ENCODE measurements around the gene HSPA12B. TPM values are rescaled to one million over a fixed set of nuclear protein-coding genes. Genes with fewer than 3 reads are reported as not detected.

The HSPA12B gene
- total RNA-seq, 2 experiments from 2014 or later, result 0.08 TPM; not detected in 1

GRCh38 chr20:3719046-3719445 lies 13.4 kb upstream of the HSPA12B start:
- H3K36me3 Mint-ChIP-seq (ENCODE audit: low read depth), result no peaks in the 10 kb centered on the region
- no peaks in the 10 kb centered on the region for H3K9me3 Mint-ChIP-seq
- H3K4me3 Mint-ChIP-seq, result no peak overlapping the region
- H3K4me1 Mint-ChIP-seq (ENCODE audit: low read depth), result no peaks in the 10 kb centered on the region
- H3K27ac Mint-ChIP-seq, result no peak overlapping the region
- H3K27me3 ChIP-seq (ENCODE audit: control insufficient read depth in 1 of 2, insufficient read depth in 2 of 2, low read length in 2 of 2), result peaks cover 2 to 5% of the 10 kb centered on the region in 2 experiments
- ChIA-PET CTCF (interaction anchor here (0.6 kb wide), 1 partner anchor 117 kb away, joined by 3 read pairs; no protein-coding TSS in a partner anchor), POLR2A (no interaction called here)
- no peaks in the 10 kb centered on the region for H3K36me3 ChIP-seq (ENCODE audit: insufficient read depth, low read length)
- no peaks in the 10 kb centered on the region for H3K9me3 ChIP-seq (ENCODE audit: control insufficient read depth in 1 of 2, insufficient read depth in 1 of 2, low read length in 2 of 2)
- no peak overlapping the region for H3K4me3 ChIP-seq (ENCODE audit: low read length)
- ATAC-seq (ENCODE audit: poor library complexity) (no peak), DNase-seq (no peak)
- intact Hi-C loops (cut with DNase I, micrococcal nuclease), result no loop called here
- H3K27ac ChIP-seq (ENCODE audit: low read depth in 1 of 2, low read length in 2 of 2), result no peak overlapping the region
- no peaks in the 10 kb centered on the region for H3K4me1 ChIP-seq (ENCODE audit: insufficient read depth, low read length)
- H3K27me3 Mint-ChIP-seq, result peaks cover 45% of the 10 kb centered on the region
- no peak for TF ChIP-seq CTCF (IDR thresholded peaks at IDR 0.05)

GRCh38 chr20:3720068-3720467 lies 12.4 kb upstream of the HSPA12B start:
- Histone ChIP-seq H3K27ac (ENCODE audit: low read depth in 1 of 2, low read length in 2 of 2) (no peak overlapping the region), H3K9me3 (ENCODE audit: control insufficient read depth in 1 of 2, insufficient read depth in 1 of 2, low read length in 2 of 2) (no peaks in the 10 kb centered on the region), H3K36me3 (ENCODE audit: insufficient read depth, low read length) (no peaks in the 10 kb centered on the region), H3K4me3 (ENCODE audit: low read length) (no peak overlapping the region), H3K27me3 (ENCODE audit: control insufficient read depth in 1 of 2, insufficient read depth in 2 of 2, low read length in 2 of 2) (peaks cover 2 to 5% of the 10 kb centered on the region in 2 experiments), H3K4me1 (ENCODE audit: insufficient read depth, low read length) (no peaks in the 10 kb centered on the region)
- no peak for DNase-seq
- H3K9me3 Mint-ChIP-seq, result no peaks in the 10 kb centered on the region
- CTCF ChIA-PET, result interaction anchor here (1.6 kb wide), 1 partner anchor 9 kb away, joined by 4 read pairs; no protein-coding TSS in a partner anchor
- no peak for TF ChIP-seq CTCF (IDR thresholded peaks at IDR 0.05)
- H3K36me3 Mint-ChIP-seq (ENCODE audit: low read depth), result no peaks in the 10 kb centered on the region
- intact Hi-C loops (cut with DNase I, micrococcal nuclease), result no loop called here
- H3K4me1 Mint-ChIP-seq (ENCODE audit: low read depth), result no peaks in the 10 kb centered on the region
- H3K4me3 Mint-ChIP-seq, result no peak overlapping the region
- H3K27me3 Mint-ChIP-seq, result peaks cover 51% of the 10 kb centered on the region
- POLR2A ChIA-PET, result no interaction called here
- no peak for ATAC-seq (ENCODE audit: poor library complexity)
- H3K27ac Mint-ChIP-seq, result no peak overlapping the region

GRCh38 chr20:3720626-3721025 lies 11.9 kb upstream of the HSPA12B start:
- Histone ChIP-seq H3K27me3 (ENCODE audit: control insufficient read depth in 1 of 2, insufficient read depth in 2 of 2, low read length in 2 of 2) (peaks cover 2 to 5% of the 10 kb centered on the region in 2 experiments), H3K4me1 (ENCODE audit: insufficient read depth, low read length) (no peaks in the 10 kb centered on the region), H3K4me3 (ENCODE audit: low read length) (no peak overlapping the region), H3K36me3 (ENCODE audit: insufficient read depth, low read length) (no peaks in the 10 kb centered on the region), H3K27ac (ENCODE audit: low read depth in 1 of 2, low read length in 2 of 2) (no peak overlapping the region), H3K9me3 (ENCODE audit: control insufficient read depth in 1 of 2, insufficient read depth in 1 of 2, low read length in 2 of 2) (no peaks in the 10 kb centered on the region)
- ATAC-seq (ENCODE audit: poor library complexity) (no peak), DNase-seq (no peak)
- Mint-ChIP-seq H3K27me3 (peaks cover 51% of the 10 kb centered on the region), H3K4me3 (no peak overlapping the region), H3K36me3 (ENCODE audit: low read depth) (no peaks in the 10 kb centered on the region), H3K9me3 (no peaks in the 10 kb centered on the region), H3K4me1 (ENCODE audit: low read depth) (no peaks in the 10 kb centered on the region), H3K27ac (no peak overlapping the region)
- CTCF ChIA-PET, result interaction anchor here (1.6 kb wide), 1 partner anchor 10 kb away, joined by 4 read pairs; no protein-coding TSS in a partner anchor
- intact Hi-C loops (cut with DNase I, micrococcal nuclease), result no loop called here
- TF ChIP-seq CTCF (IDR thresholded peaks at IDR 0.05), result no peak
- POLR2A ChIA-PET, result no interaction called here
